HG02870 (cell line): ENCODE results near the gene C19orf85.
A peak's percentile ranks its signal among the peaks of the same experiment; 100 is the strongest.

Source experiments
- ATAC-seq: cut with Tn5 transposase; IDR thresholded peaks from one replicate; pipeline ENCODE4 v1.9.1; 2021; ENCODE audit warnings: mild to moderate bottlenecking, moderate library complexity; ENCODE audit not compliant: unreplicated experiment

The C19orf85 gene

GRCh38 chr19:55478364-55478763 is 13.8 kb upstream of the C19orf85 start:
- ATAC-seq, result no peak

- ATAC-seq, result no peak
Observed at GRCh38 chr19:55477905-55478304, 13.4 kb upstream of the C19orf85 start.

GRCh38 chr19:55476100-55476775 is 11.7 kb upstream of the C19orf85 start, which contains the start of gene ZNF628:
Gene ZNF628, plus strand, starts transcription at chr19:55476617. Its CDS starts 3,294 bp downstream, at chr19:55479911.
- ATAC-seq, result peak; percentile 88

- no peak for ATAC-seq
Observed at GRCh38 chr19:55474269-55475265, 10.0 kb upstream of the C19orf85 start.

- no peak for ATAC-seq
Observed at GRCh38 chr19:55473225-55474012, 8.9 kb upstream of the C19orf85 start.

- ATAC-seq, result no peak
Observed at GRCh38 chr19:55472463-55472862, 7.9 kb upstream of the C19orf85 start.

- ATAC-seq, result no peak
Observed at GRCh38 chr19:55471266-55471665, 6.7 kb upstream of the C19orf85 start.

GRCh38 chr19:55468054-55468393 is 3.5 kb upstream of the C19orf85 start:
- ATAC-seq, result no peak

- no peak for ATAC-seq
Observed at GRCh38 chr19:55467236-55468053, 2.9 kb upstream of the C19orf85 start.

GRCh38 chr19:55466241-55466614 is 1.7 kb upstream of the C19orf85 start:
- no peak for ATAC-seq

- no peak for ATAC-seq
Observed at GRCh38 chr19:55465460-55466240, 1.1 kb upstream of the C19orf85 start.

GRCh38 chr19:55464039-55464661 is 401 bp downstream of the C19orf85 start:
- ATAC-seq, result no peak

- ATAC-seq, result no peak
Observed at GRCh38 chr19:55463583-55464031, 944 bp downstream of the C19orf85 start.

- ATAC-seq, result no peak
Observed at GRCh38 chr19:55462722-55463121, 1.8 kb downstream of the C19orf85 start.

- no peak for ATAC-seq
Observed at GRCh38 chr19:55461974-55462626, 2.5 kb downstream of the C19orf85 start.

GRCh38 chr19:55461259-55461973 is 3.1 kb downstream of the C19orf85 start, which contains the start of gene ISOC2:
Gene ISOC2, minus strand, starts transcription at chr19:55461642. Its CDS starts 5,156 bp downstream, at chr19:55456486.
- ATAC-seq, result peak; percentile 92

- ATAC-seq, result no peak
Observed at GRCh38 chr19:55460670-55461258, 3.8 kb downstream of the C19orf85 start.
